HuH-7.5 (cell line): Measurements from ENCODE around the gene LYSMD3.

Experiments used
- DNase-seq: peaks from one replicate; pipeline ENCODE4 v3.0.0; 2011; ENCODE audit warnings: low spot score

The LYSMD3 gene

DNA sequence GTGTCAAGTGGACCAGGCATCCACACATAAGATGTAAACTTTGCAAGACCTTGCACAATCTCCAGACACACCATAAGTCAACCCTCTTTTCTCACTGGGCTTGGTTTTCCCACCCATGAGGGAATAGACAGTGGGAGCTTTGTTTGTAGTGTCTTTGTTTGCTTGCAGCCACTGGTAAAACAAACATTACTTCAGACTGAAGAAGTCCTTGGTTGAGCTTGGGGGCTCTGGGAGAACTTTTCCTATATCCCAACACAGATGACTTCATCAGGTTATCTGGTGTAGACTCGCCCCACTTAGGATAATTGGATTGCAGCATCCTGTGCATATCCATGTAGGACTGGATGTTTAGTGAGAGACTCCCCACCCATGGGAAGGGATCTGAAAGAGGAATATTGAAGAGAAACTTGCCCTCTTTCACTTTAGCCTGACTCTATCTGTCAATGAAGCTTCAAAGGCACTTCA lies 17.7 kb upstream of the LYSMD3 start:
- DNase-seq: peak; percentile 33

GRCh38 chr5:90546216-90546837 lies 16.9 kb upstream of the LYSMD3 start:
- no peak for DNase-seq

DNA sequence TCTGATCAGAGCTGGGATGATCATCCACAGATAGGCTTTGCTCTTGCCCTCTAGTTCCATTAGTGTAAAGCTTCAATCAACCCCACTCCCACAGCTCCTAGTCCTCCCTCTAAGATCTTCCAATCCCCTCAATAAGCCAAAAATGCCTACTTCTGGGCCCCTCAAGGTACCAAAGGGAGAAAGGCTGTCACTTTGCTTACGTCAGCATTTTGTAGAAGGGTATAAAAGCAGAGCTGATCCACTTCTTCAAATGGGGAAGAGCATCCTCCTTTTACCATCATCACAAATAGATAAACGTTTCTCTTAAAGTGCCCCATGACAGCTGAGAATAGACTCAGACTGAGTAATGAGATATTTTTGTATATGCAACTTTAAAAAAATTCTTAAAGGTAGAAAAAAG lies 16.1 kb upstream of the LYSMD3 start:
- no peak for DNase-seq

GRCh38 chr5:90542827-90543519 lies 13.6 kb upstream of the LYSMD3 start:
- no peak for DNase-seq

DNA sequence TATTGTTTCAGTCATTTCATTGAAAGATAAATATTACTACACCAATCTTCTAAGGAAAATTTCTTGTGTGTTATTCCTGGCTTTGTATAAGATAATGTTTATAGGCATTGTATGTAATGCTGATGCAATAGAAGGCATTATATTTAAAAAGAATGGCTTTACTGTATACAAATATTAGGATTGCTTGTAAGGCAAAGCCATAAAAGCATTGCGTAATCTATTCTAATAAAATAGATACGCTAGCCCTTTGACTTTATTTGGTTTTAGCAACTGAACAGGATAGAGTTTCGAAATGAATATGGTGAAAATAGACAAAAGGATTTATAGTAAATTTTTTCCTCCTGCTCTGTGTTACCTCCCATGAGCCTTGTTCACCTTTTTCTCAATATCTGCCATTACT lies 5.5 kb upstream of the LYSMD3 start:
- DNase-seq: no peak

GRCh38 chr5:90533794-90534193 lies 4.4 kb upstream of the LYSMD3 start:
- DNase-seq: no peak

DNA sequence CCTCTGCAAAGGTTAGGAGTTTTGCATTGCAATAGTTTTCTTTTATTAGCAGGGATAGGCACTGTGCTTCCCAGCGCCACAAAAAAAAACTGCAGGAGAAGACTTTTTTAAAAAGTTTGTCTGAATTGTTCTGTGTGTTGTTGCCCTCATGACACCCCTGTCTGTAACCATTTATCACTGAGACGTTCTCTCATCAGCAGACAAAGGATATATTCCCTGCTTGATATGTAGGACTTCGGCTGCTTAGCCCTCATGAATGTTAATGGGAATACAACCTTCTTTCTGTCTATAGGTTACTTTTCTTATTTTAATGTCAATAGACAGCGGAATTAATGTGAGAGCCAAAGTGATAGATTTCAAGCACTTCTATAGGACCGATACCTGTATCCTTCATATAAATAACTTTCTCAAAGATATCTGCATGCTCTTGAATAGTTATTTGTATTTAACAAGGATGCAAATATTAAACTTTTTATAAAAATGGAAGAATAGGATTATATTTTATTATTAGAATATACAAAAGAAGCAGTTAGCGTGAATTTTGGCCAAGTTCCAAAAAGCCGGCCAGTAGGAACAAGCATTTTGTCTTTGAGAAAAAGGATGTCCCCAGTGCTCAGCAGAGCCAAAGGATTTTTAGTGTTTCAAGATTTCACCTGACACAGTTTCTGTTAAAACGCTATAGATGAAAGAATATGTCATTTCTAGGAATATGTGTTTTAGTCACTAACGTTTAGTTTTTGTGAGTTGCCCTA lies 1.5 kb upstream of the LYSMD3 start:
- DNase-seq: no peak

- DNase-seq: peak; percentile 63
Observed at GRCh38 chr5:90529939-90530677, 724 bp upstream of the LYSMD3 start.

DNA sequence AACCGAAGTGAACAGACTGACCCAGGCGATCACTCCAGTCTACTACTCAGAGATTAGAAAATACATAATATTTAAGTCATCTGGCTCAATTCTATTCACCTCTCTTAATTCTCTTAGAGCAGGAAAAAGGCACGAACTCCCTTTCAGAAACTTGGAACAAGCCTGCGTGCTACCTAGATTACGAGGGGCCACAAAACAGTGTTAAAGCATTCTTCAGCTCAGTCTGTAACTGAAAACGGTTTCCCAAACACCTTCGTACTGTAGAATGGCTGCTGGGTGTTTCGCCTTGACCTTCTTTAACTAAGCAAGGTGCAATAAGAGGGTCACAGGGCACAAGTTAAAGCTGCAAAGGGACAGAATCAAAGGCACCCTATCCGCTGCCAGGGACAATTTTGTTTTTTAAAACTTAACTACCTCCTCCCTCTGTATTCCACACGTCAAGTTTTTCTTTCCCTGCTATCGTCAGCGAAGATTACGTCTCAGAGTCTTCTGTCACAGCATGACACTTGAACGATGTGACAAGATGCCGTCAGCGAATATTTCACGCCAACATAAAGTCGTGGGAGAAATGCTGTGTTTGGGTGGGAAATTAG lies 687 bp downstream of the LYSMD3 start:
- DNase-seq: no peak

DNA sequence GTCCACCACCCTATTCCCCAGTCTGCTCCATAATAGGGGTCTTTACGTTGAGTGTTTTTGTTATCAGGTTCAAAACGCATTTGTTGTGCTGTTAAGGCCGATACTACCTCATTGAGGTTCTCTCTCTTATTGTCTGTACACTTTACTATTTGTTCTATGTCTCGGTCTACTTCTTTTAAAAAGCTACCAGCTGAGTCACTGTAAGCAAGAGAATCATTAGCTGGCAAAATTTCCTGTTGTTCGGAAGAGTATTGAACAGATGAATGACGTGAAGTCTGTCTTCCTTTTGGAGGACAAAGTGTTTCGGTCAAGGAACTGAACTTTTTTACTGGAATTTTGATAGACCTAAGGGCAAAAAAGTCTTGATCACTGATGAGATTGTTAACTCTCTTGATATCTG lies 10.3 kb downstream of the LYSMD3 start:
- no peak for DNase-seq

- no peak for DNase-seq
Observed at GRCh38 chr5:90518661-90519060, 10.7 kb downstream of the LYSMD3 start.

GRCh38 chr5:90514520-90514919 lies 14.9 kb downstream of the LYSMD3 start:
- DNase-seq: no peak

GRCh38 chr5:90510438-90510837 lies 18.9 kb downstream of the LYSMD3 start:
- no peak for DNase-seq

DNA sequence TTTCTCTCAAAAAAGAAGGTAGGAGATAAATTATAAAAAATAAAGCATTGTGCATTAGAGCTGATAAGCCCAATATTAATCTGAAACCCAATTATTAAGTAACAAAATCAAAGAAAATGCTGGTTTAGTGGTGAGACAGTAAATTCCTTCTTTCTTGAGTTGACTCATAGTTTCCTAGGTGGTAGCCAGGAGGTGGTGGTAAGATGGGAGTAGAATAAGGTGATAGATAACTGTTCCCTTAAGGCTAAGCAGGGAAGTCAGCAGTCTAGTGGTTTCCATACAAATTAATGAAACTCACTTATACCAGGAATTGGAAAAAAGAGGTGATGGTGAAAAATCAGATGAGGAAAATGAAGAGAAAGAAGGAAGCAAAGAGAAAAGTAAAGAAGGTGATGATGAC lies 23.2 kb downstream of the LYSMD3 start:
- DNase-seq: no peak

GRCh38 chr5:90504743-90505142 lies 24.6 kb downstream of the LYSMD3 start:
- no peak for DNase-seq

GRCh38 chr5:90503596-90503995 lies 25.8 kb downstream of the LYSMD3 start:
- no peak for DNase-seq

DNA sequence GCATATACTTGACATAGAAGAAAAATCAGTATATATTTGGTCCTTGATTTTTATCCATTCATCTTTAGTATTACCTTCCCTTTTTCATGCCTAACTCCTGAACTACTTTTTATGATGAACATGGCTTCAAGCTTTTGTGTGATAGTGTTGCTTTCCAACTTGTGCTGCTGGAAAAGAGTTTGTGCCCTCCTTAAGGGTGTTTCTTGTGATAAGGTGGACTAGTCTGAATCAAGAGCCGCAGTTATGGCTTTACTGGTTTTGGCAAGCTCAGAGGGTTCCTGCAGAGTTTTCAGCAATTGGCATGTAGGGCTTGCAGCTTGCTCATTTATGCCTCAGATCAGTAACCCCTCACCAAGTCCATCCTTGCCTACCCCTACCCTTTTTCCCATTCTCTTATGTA lies 34.2 kb downstream of the LYSMD3 start:
- DNase-seq: no peak

- DNase-seq: no peak
Observed at GRCh38 chr5:90494043-90494442, 35.3 kb downstream of the LYSMD3 start.

GRCh38 chr5:90488791-90489190 lies 40.6 kb downstream of the LYSMD3 start:
- DNase-seq: no peak

GRCh38 chr5:90484540-90484939 lies 44.8 kb downstream of the LYSMD3 start:
- no peak for DNase-seq

- DNase-seq: no peak
Observed at GRCh38 chr5:90483206-90483605, 46.2 kb downstream of the LYSMD3 start.

- DNase-seq: no peak
Observed at GRCh38 chr5:90480699-90481098, 48.7 kb downstream of the LYSMD3 start.
